Activated CD8-positive, alpha-beta T cell treated with anti-CD3 and anti-CD28 coated beads for 36 hours (primary cell): ENCODE data around the gene LMO1. TPM values are rescaled to one million over a fixed set of nuclear protein-coding genes. Genes with fewer than 3 reads are reported as not detected.

Experiments used
- ATAC-seq: fragments of 200-7000 bp; cut with Tn5 transposase; one replicate; pipeline ENCODE4 v1.10.0; 2021; ENCODE audit warnings: mild to moderate bottlenecking, moderate library complexity
- CTCF ChIA-PET: fragments of 350-600 bp; sonication (Branson Sonifier 250); formaldehyde crosslinking; loops from one replicate; lab custom pipeline; 2021; ENCODE audit warnings: antibody characterized with exemption; lab: Charles Lee
- POLR2A ChIA-PET: fragments of 350-600 bp; sonication (Branson Sonifier 250); formaldehyde crosslinking; loops from one replicate; lab custom pipeline; 2021; ENCODE audit warnings: antibody characterized with exemption; lab: Charles Lee
- DNase-seq: peaks from one replicate; pipeline ENCODE4 v3.0.0-alpha.2; 2020
- H3K27ac Mint-ChIP-seq: one replicate; pipeline ENCODE4 v1.8.0; 2021; ENCODE audit warnings: mild to moderate bottlenecking, mixed read lengths
- H3K27me3 Mint-ChIP-seq: one replicate; pipeline ENCODE4 v1.8.0; 2021; ENCODE audit warnings: mixed read lengths
- H3K36me3 Mint-ChIP-seq: one replicate; pipeline ENCODE4 v1.8.0; 2021; ENCODE audit warnings: low read depth, mixed read lengths
- H3K4me1 Mint-ChIP-seq: one replicate; pipeline ENCODE4 v1.8.0; 2021; ENCODE audit warnings: low read depth, mixed read lengths
- H3K4me3 Mint-ChIP-seq: one replicate; pipeline ENCODE4 v1.8.0; 2021; ENCODE audit warnings: mild to moderate bottlenecking, moderate library complexity, mixed read lengths
- H3K9me3 Mint-ChIP-seq: one replicate; pipeline ENCODE4 v1.8.0; 2021; ENCODE audit warnings: mixed read lengths
- intact Hi-C: fragments of 100-400 bp; cut with micrococcal nuclease; formaldehyde crosslinking; loops from one replicate; pipeline ENCODE4 v1.10.0; 2022
- total RNA-seq, 2 experiments: library from RNA; stranded (reverse); gene quantifications; one replicate each; pipeline ENCODE4 v1.2.3, GENCODE V29; 2021
- TF ChIP-seq, protein P1 (sequence below): fragments of 200-600 bp; IDR thresholded peaks from one replicate; pipeline ENCODE4 v1.8.0; 2022; ENCODE audit warnings: antibody characterized with exemption, mild to moderate bottlenecking

The LMO1 gene
- total RNA-seq, 2 experiments from 2014 or later, result not detected

- CTCF ChIA-PET, result interaction anchor here (3.2 kb wide), 1 partner anchor 8 kb away, joined by 16 read pairs; no protein-coding TSS in a partner anchor
- H3K27ac Mint-ChIP-seq, result no peak overlapping the region
Observed at GRCh38 chr11:8265681-8266241, 2.1 kb upstream of the LMO1 start.

DNA sequence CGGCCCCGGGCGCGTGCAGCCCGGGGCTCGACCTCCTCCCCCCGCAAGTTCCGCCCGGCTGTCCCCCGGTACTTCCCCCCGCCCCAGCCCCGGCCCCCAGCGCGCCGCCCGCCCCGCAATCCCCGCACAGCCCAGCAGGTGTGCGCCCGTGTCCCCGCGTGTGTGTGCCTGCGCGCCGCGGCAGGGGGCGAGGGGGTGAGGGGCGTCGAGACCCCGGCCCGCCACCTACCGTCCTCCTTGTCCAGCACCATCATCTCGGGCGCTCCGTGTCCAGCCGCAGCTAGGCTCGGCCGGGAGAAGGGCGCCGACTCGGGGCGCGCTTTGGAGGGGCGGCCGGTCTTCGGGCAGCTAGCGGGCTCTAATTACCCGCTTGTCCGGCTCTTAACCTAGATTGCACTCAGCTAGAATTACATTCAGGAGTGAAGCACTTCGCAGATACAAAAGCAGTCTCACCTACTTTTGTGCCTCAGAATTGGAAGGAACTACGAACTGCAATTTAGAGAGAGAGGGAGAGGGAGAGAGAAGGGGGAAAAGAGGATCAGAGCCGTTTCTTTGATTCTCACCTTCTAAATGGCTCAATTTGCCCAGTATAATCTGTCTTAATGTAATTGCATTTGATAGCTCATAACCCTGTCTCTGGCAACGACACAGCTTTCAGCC, 439 bp downstream of the LMO1 start:
- ChIA-PET CTCF (interaction anchor here (0.6 to 3.2 kb wide), 29 partner anchors 9 to 495 kb away, joined by 3 to 33 read pairs (median 5); no protein-coding TSS in a partner anchor), POLR2A (no interaction called here)
- Mint-ChIP-seq H3K27ac (no peak overlapping the region), H3K4me1 (peaks cover 9% of the 10 kb centered on the region), H3K36me3 (no peaks in the 10 kb centered on the region), H3K4me3 (peak overlapping the region; percentile 26), H3K9me3 (no peaks in the 10 kb centered on the region), H3K27me3 (peaks cover 64% of the 10 kb centered on the region)
- no peak for DNase-seq
- intact Hi-C loops, result no loop called here
- peak; percentile 13 for ATAC-seq
- TF ChIP-seq, protein P1, sequence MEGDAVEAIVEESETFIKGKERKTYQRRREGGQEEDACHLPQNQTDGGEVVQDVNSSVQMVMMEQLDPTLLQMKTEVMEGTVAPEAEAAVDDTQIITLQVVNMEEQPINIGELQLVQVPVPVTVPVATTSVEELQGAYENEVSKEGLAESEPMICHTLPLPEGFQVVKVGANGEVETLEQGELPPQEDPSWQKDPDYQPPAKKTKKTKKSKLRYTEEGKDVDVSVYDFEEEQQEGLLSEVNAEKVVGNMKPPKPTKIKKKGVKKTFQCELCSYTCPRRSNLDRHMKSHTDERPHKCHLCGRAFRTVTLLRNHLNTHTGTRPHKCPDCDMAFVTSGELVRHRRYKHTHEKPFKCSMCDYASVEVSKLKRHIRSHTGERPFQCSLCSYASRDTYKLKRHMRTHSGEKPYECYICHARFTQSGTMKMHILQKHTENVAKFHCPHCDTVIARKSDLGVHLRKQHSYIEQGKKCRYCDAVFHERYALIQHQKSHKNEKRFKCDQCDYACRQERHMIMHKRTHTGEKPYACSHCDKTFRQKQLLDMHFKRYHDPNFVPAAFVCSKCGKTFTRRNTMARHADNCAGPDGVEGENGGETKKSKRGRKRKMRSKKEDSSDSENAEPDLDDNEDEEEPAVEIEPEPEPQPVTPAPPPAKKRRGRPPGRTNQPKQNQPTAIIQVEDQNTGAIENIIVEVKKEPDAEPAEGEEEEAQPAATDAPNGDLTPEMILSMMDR, result no peak

More at GRCh38 chr11:8265681-8266241, 2.1 kb upstream of the LMO1 start:
- intact Hi-C loops, result no loop called here
- Mint-ChIP-seq H3K9me3 (no peaks in the 10 kb centered on the region), H3K36me3 (no peaks in the 10 kb centered on the region), H3K4me3 (no peak overlapping the region), H3K27me3 (peaks cover 74% of the 10 kb centered on the region), H3K4me1 (peaks cover 9% of the 10 kb centered on the region)
- TF ChIP-seq, protein P1, result no peak
- DNase-seq (no peak), ATAC-seq (no peak)
- POLR2A ChIA-PET, result no interaction called here

DNA sequence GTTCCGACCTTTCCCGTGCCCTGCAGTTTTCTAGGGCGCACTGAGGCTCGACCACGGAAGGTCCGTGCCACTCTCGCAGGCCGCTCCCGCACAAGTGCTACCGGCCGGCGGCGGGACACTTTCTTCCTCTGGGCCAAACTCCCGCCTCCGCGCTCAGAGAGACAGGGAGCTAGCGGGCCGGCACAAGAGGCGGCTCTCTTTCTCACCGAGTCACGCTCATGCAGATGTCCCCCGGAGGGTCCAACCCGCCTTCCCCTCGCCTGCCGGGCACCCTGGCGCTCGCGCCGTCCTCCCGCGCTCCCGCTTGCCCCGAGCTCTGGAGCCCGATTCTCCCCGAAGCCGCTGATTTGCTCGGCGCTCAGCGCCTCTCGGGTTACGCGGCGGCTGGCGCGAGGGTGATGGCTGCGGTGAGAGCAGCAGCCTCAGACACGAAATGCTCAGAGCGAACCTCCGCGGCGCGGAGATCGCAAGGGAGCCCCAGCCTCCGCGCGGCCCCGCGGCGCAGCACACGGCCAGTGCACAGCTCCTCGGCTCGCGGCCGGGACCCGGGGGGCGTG, 1.0 kb downstream of the LMO1 start:
- Mint-ChIP-seq H3K27me3 (peaks cover 62% of the 10 kb centered on the region), H3K36me3 (no peaks in the 10 kb centered on the region), H3K4me3 (peak overlapping the region; percentile 35), H3K9me3 (no peaks in the 10 kb centered on the region), H3K4me1 (peaks cover 9% of the 10 kb centered on the region), H3K27ac (no peak overlapping the region)
- intact Hi-C loops, result no loop called here
- ChIA-PET POLR2A (no interaction called here), CTCF (interaction anchor here (0.9 to 3.2 kb wide), 16 partner anchors 8 to 301 kb away, joined by 3 to 33 read pairs (median 12); no protein-coding TSS in a partner anchor)
- TF ChIP-seq, protein P1, result no peak
- DNase-seq, result peak; percentile 43
- ATAC-seq, result peak; percentile 55

GRCh38 chr11:8261921-8262551, 1.6 kb downstream of the LMO1 start:
- intact Hi-C loops, result no loop called here
- Mint-ChIP-seq H3K36me3 (no peaks in the 10 kb centered on the region), H3K27me3 (peaks cover 56% of the 10 kb centered on the region), H3K4me3 (no peak overlapping the region), H3K27ac (no peak overlapping the region), H3K9me3 (no peaks in the 10 kb centered on the region), H3K4me1 (peaks cover 9% of the 10 kb centered on the region)
- ATAC-seq (no peak), DNase-seq (no peak)
- ChIA-PET POLR2A (interaction anchor here (1.5 kb wide), 1 partner anchor 9 kb away, joined by 4 read pairs; no protein-coding TSS in a partner anchor), CTCF (interaction anchor here (2.6 to 3.1 kb wide), 5 partner anchors 8 to 39 kb away, joined by 18 to 33 read pairs (median 25); no protein-coding TSS in a partner anchor)
- TF ChIP-seq, protein P1, result no peak
